Measurements from ENCODE around the gene BTBD19.

DNA sequence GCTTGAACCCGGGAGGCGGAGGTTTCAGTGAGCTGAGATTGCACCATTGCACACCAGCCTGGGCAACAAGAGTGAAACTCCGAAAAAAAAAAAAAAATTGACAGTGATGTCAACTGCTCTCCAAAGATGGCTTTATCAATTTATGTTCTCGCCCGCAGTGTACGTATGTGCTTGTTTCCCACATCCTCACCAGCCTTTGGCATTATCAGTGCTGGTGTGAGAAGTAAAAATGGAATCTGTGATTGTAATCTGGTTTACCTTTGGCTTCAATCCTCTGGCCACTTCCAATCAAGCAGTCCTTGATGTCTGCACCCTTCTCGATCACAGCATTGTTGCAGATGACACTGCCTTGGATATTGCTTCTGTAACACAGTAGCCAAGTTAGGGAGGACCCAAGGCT, 49.1 kb downstream of the BTBD19 start:
- TF ChIP-seq, protein P1, sequence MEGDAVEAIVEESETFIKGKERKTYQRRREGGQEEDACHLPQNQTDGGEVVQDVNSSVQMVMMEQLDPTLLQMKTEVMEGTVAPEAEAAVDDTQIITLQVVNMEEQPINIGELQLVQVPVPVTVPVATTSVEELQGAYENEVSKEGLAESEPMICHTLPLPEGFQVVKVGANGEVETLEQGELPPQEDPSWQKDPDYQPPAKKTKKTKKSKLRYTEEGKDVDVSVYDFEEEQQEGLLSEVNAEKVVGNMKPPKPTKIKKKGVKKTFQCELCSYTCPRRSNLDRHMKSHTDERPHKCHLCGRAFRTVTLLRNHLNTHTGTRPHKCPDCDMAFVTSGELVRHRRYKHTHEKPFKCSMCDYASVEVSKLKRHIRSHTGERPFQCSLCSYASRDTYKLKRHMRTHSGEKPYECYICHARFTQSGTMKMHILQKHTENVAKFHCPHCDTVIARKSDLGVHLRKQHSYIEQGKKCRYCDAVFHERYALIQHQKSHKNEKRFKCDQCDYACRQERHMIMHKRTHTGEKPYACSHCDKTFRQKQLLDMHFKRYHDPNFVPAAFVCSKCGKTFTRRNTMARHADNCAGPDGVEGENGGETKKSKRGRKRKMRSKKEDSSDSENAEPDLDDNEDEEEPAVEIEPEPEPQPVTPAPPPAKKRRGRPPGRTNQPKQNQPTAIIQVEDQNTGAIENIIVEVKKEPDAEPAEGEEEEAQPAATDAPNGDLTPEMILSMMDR (IDR thresholded peaks at IDR 0.05), result no peak
- no peak for TF ChIP-seq POLR2A (IDR thresholded peaks at IDR 0.05)

All from body of pancreas (tissue), 4 donors.